CD8-positive, alpha-beta memory T cell (primary cell): Measurements from ENCODE around the gene TKT. TPM values are rescaled to one million over a fixed set of nuclear protein-coding genes. Genes with fewer than 3 reads are reported as not detected.
A peak's percentile ranks its signal among the peaks of the same experiment; 100 is the strongest.

Experiments used
- CTCF ChIA-PET: fragments of 350-600 bp; sonication (Branson Sonifier 250); formaldehyde crosslinking; loops from one replicate; lab custom pipeline; 2021; ENCODE audit warnings: antibody characterized with exemption; lab: Charles Lee
- POLR2A ChIA-PET: fragments of 350-600 bp; sonication (Branson Sonifier 250); formaldehyde crosslinking; loops from one replicate; lab custom pipeline; 2021; ENCODE audit warnings: antibody characterized with exemption; lab: Charles Lee
- DNase-seq, 5 donors: peaks; one replicate each; pipeline versions ENCODE4 v3.0.0 to v3.0.0-alpha.2; 2020 to 2022; ENCODE audit warnings: mixed read lengths in 1 of 5
- H3K27ac ChIP-seq: one replicate; pipeline ENCODE4 v1.7.0; 2013; ENCODE audit warnings: low read depth, mild to moderate bottlenecking, low read length, moderate library complexity
- H3K27me3 ChIP-seq: 2 replicates; pipeline ENCODE4 v1.7.0; 2013; ENCODE audit warnings: low read length, mild to moderate bottlenecking; ENCODE audit not compliant: insufficient read depth, poor library complexity, severe bottlenecking
- H3K36me3 ChIP-seq: 2 replicates; pipeline ENCODE4 v1.7.0; 2013; ENCODE audit warnings: mild to moderate bottlenecking, low read length, moderate library complexity; ENCODE audit not compliant: insufficient read depth
- H3K4me1 ChIP-seq: 2 replicates; pipeline ENCODE4 v1.7.0; 2013; ENCODE audit warnings: mild to moderate bottlenecking, low read length, moderate library complexity; ENCODE audit not compliant: insufficient read depth
- H3K4me3 ChIP-seq: 2 replicates; pipeline ENCODE4 v1.7.0; 2013; ENCODE audit warnings: mild to moderate bottlenecking, low read length
- H3K9me3 ChIP-seq: 2 replicates; pipeline ENCODE4 v1.7.0; 2013; ENCODE audit warnings: mild to moderate bottlenecking, low read length
- H3K27ac Mint-ChIP-seq, 8 donors: one replicate each; pipeline ENCODE4 v1.8.0; 2020 to 2021; ENCODE audit warnings: mixed read lengths in 8 of 8, mild to moderate bottlenecking in 6 of 8, inconsistent platforms in 3 of 8, moderate library complexity in 3 of 8
- H3K27me3 Mint-ChIP-seq, 2 donors: one replicate each; pipeline ENCODE4 v1.8.0; 2020 to 2021; ENCODE audit warnings: mixed read lengths in 2 of 2, mild to moderate bottlenecking in 1 of 2, moderate library complexity in 1 of 2
- H3K36me3 Mint-ChIP-seq, 3 donors: one replicate each; pipeline ENCODE4 v1.8.0; 2020 to 2021; ENCODE audit warnings: mixed read lengths in 3 of 3, inconsistent platforms in 1 of 3, mild to moderate bottlenecking in 1 of 3
- H3K4me1 Mint-ChIP-seq, 3 donors: one replicate each; pipeline ENCODE4 v1.8.0; 2020 to 2021; ENCODE audit warnings: mixed read lengths in 3 of 3, inconsistent platforms in 1 of 3, mild to moderate bottlenecking in 1 of 3
- H3K4me3 Mint-ChIP-seq, 7 donors: one replicate each; pipeline ENCODE4 v1.8.0; 2020 to 2021; ENCODE audit warnings: mixed read lengths in 7 of 7, mild to moderate bottlenecking in 6 of 7, moderate library complexity in 4 of 7, inconsistent platforms in 2 of 7
- H3K9me3 Mint-ChIP-seq, 5 donors: one replicate each; pipeline ENCODE4 v1.8.0; 2020 to 2022; ENCODE audit warnings: mixed read lengths in 5 of 5, mild to moderate bottlenecking in 3 of 5, moderate library complexity in 2 of 5, inconsistent platforms in 1 of 5
- polyA plus RNA-seq: library from polyadenylated mRNA; unstranded; fragments of 300-500 nt; fragmentation: Illumina TruSeq; gene quantifications from one replicate; pipeline ENCODE4 v1.2.3, GENCODE V29; 2021
- total RNA-seq, 2 experiments: library from RNA; stranded (reverse); gene quantifications; one replicate each; pipeline ENCODE4 v1.2.3, GENCODE V29; 2021

The TKT gene
- total and polyA plus RNA-seq, 3 experiments from 2014 or later: 59.3 to 182 (median 173) TPM

DNA sequence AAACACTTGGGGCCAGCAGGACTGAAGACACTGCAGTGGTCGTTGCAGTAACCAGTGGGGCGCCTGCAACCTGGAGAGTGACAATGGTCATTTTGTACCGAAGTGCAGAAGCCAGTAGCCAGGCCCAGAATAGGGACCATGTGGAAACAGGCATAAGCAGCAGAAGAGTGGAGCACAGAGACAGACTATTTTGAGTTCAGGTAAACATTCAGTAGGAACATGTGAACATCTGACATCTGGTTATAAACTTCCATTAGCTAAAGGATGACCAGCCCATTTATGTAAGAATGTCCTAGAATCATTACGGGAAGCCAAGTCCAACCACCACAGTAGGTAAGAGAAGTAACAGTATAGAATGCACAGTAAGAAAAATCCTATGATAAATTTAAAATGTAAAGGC, 32.4 kb upstream of the TKT start:
- Histone ChIP-seq H3K36me3 (peaks cover 19% of the 10 kb centered on the region), H3K27ac (no peak overlapping the region), H3K9me3 (no peaks in the 10 kb centered on the region), H3K4me1 (no peaks in the 10 kb centered on the region), H3K27me3 (no peaks in the 10 kb centered on the region), H3K4me3 (no peak overlapping the region)
- DNase-seq: no peak
- CTCF ChIA-PET: interaction anchor here (1.2 kb wide), 1 partner anchor 11 kb away, joined by 5 read pairs; no protein-coding TSS in a partner anchor
- peak overlapping the region in 1 of 8 donors; percentile 80 for H3K27ac Mint-ChIP-seq
- POLR2A ChIA-PET: no interaction called here
- H3K4me3 Mint-ChIP-seq: peak overlapping the region in 1 of 7 donors; percentile 36
- H3K27me3 Mint-ChIP-seq: no peaks in the 10 kb centered on the region
- no peaks in the 10 kb centered on the region for H3K4me1 Mint-ChIP-seq
- H3K9me3 Mint-ChIP-seq: no peaks in the 10 kb centered on the region
- H3K36me3 Mint-ChIP-seq: peaks cover 6 to 83% (median 21%) of the 10 kb centered on the region in 3 donors

DNA sequence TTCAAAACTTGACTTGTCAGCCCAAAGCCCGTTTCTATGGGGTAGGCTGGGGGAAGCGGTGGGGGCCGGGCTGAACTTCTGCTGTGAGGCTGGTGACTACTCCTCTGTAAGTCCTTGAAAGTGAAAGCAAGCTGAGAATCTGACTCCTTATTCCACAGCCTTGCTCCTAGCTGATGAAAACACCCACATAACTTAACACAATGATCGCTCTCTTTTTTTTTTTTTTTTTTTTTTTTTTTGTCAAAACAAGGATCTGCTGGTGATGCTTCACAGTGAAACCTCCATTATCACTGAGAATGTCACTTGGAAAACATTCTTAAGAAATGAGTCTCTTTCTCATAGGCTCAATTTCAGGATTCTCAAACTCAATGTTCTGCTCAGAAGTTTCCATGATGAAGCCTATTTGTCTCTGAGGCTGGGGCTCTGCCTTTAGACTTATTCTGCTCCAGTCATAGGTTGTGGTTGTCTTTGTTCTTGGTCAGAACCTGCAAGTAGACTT, 31.4 kb upstream of the TKT start:
- ChIA-PET POLR2A (interaction anchor here (0.7 kb wide), 1 partner anchor 1601 kb away, joined by 4 read pairs; no protein-coding TSS in a partner anchor), CTCF (no interaction called here)
- Histone ChIP-seq H3K4me1 (no peaks in the 10 kb centered on the region), H3K27me3 (no peaks in the 10 kb centered on the region), H3K36me3 (peaks cover 13% of the 10 kb centered on the region), H3K4me3 (no peak overlapping the region), H3K9me3 (no peaks in the 10 kb centered on the region), H3K27ac (no peak overlapping the region)
- Mint-ChIP-seq H3K36me3 (peaks cover 6 to 80% (median 21%) of the 10 kb centered on the region in 3 donors), H3K9me3 (no peaks in the 10 kb centered on the region), H3K4me3 (no peak overlapping the region), H3K4me1 (no peaks in the 10 kb centered on the region), H3K27me3 (no peaks in the 10 kb centered on the region), H3K27ac (no peak overlapping the region)
- DNase-seq: no peak

DNA sequence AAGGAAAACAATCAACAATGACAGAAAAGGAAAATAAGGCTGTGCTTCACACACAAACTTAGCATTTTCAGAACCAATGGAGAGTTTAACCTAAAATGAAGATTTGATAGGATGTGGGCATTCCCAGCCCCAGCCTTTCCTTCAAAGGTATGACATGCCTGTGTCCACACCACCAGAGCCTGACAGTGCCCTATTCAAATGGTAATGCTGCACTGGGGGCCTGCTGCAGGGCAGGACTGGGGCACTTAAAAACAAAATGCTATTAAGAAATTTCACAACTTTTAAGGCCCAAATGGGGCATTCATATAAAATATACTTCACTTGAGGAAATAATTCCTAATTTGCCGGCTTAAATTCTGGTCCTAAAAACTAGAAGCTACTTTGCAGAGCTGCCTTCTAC, 30.9 kb upstream of the TKT start:
- Histone ChIP-seq H3K27me3 (no peaks in the 10 kb centered on the region), H3K36me3 (peaks cover 9% of the 10 kb centered on the region), H3K9me3 (no peaks in the 10 kb centered on the region), H3K4me3 (no peak overlapping the region), H3K4me1 (no peaks in the 10 kb centered on the region), H3K27ac (no peak overlapping the region)
- no peaks in the 10 kb centered on the region for H3K4me1 Mint-ChIP-seq
- H3K9me3 Mint-ChIP-seq: no peaks in the 10 kb centered on the region
- no peaks in the 10 kb centered on the region for H3K27me3 Mint-ChIP-seq
- no peak overlapping the region for H3K27ac Mint-ChIP-seq
- no peak overlapping the region for H3K4me3 Mint-ChIP-seq
- peaks cover 6 to 76% (median 21%) of the 10 kb centered on the region in 3 donors for H3K36me3 Mint-ChIP-seq
- no peak for DNase-seq
- CTCF ChIA-PET: no interaction called here
- POLR2A ChIA-PET: interaction anchor here (0.7 kb wide), 1 partner anchor 1600 kb away, joined by 4 read pairs; no protein-coding TSS in a partner anchor

DNA sequence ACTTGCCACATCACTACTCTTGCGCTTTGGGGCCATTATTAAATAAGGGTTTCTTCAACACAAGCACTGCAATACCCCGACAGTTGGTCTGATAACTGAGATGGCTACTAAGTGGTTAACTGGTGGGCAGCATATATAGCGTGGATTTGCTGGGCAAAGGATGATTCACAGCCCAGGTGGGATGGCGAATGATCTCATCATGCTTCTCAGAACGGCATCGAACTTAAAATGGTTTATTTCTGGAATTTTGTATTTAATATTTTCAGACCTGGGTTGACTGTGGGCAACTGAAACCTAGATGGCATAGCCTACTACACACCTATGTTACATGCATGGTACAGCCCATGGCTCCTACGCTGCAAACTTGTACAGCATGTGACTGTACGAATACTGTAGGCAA, 26.8 kb upstream of the TKT start:
- H3K27me3 ChIP-seq: no peaks in the 10 kb centered on the region
- H3K36me3 ChIP-seq: peaks cover 9% of the 10 kb centered on the region
- ChIA-PET POLR2A (no interaction called here), CTCF (no interaction called here)
- no peak overlapping the region for H3K27ac ChIP-seq
- Mint-ChIP-seq H3K4me1 (no peaks in the 10 kb centered on the region), H3K9me3 (no peaks in the 10 kb centered on the region), H3K4me3 (no peak overlapping the region), H3K36me3 (peaks cover 0 to 47% (median 11%) of the 10 kb centered on the region in 3 donors), H3K27me3 (no peaks in the 10 kb centered on the region), H3K27ac (no peak overlapping the region)
- no peaks in the 10 kb centered on the region for H3K4me1 ChIP-seq
- no peak for DNase-seq
- no peaks in the 10 kb centered on the region for H3K9me3 ChIP-seq
- H3K4me3 ChIP-seq: no peak overlapping the region

DNA sequence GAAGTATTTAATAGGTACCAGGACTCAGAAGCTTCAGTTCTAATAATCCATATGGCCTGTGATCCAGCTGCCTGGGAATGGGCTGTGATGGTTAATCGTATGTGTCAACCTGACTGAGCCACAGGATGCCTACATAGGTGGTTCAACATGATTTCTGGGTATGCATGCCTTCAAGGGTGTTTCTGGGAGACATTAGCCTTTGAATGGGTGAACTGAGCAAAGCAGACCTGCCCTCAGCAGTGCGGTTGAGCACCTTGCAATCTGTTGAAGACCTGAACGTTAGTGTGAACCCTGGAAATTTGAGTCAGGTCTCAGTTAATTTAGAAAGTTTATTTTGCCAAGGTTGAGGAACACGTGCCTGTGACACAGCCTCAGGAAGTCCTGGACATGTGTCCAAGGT, 22.8 kb upstream of the TKT start:
- H3K27me3 Mint-ChIP-seq: peaks cover 0 to 2% of the 10 kb centered on the region in 2 donors
- no peaks in the 10 kb centered on the region for H3K9me3 Mint-ChIP-seq
- Histone ChIP-seq H3K4me3 (no peak overlapping the region), H3K4me1 (no peaks in the 10 kb centered on the region), H3K27ac (no peak overlapping the region), H3K27me3 (no peaks in the 10 kb centered on the region), H3K9me3 (no peaks in the 10 kb centered on the region), H3K36me3 (no peaks in the 10 kb centered on the region)
- CTCF ChIA-PET: no interaction called here
- peaks cover 0 to 12% (median 0%) of the 10 kb centered on the region in 3 donors for H3K36me3 Mint-ChIP-seq
- DNase-seq: no peak
- POLR2A ChIA-PET: no interaction called here
- no peak overlapping the region for H3K4me3 Mint-ChIP-seq
- peaks cover 3 to 10% (median 5%) of the 10 kb centered on the region in 3 donors for H3K4me1 Mint-ChIP-seq
- H3K27ac Mint-ChIP-seq: no peak overlapping the region

DNA sequence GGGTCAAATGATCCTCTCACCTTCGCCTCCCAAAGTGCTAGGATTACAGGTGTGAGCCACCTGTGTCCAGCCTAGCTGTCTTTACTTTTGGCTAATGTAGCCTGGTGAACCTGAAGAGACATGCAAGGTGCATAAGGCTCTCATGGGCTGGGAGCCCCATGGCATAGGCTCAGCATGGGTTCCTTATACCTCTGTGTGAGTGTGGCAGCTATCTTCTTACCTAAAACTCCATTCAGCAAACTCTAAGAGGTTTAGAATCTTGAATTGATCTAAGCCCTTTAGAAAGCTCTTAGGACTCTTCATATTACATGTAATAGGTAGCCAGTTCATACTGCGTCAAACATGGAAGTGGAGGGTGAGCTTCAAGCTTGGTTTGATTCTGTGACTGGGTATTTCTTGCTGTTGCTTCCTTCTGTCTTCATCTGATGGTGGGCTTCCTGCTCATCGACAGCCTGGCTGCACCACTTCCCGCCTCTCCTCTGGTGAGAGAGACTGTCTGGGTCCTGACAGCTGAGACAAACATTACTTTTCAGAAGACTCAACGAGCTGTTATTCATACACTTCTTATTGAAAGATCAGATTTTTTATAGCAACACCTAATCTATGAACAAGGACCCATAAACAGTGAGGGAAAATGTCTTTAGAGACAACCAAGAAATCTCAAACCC, 19.2 kb upstream of the TKT start:
- ChIA-PET POLR2A (no interaction called here), CTCF (interaction anchor here (1.0 kb wide), 1 partner anchor 18 kb away, joined by 4 read pairs; no protein-coding TSS in a partner anchor)
- peaks cover 3 to 10% (median 5%) of the 10 kb centered on the region in 3 donors for H3K4me1 Mint-ChIP-seq
- Histone ChIP-seq H3K4me3 (no peak overlapping the region), H3K27me3 (no peaks in the 10 kb centered on the region), H3K9me3 (no peaks in the 10 kb centered on the region), H3K4me1 (no peaks in the 10 kb centered on the region), H3K36me3 (no peaks in the 10 kb centered on the region), H3K27ac (no peak overlapping the region)
- no peaks in the 10 kb centered on the region for H3K9me3 Mint-ChIP-seq
- H3K36me3 Mint-ChIP-seq: no peaks in the 10 kb centered on the region
- peak in 1 of 5 donors; percentile 47 for DNase-seq
- peak overlapping the region in 5 of 8 donors; percentile 19 to 82 (median 32) for H3K27ac Mint-ChIP-seq
- H3K27me3 Mint-ChIP-seq: peaks cover 0 to 3% of the 10 kb centered on the region in 2 donors
- H3K4me3 Mint-ChIP-seq: peak overlapping the region in 1 of 7 donors; percentile 5

DNA sequence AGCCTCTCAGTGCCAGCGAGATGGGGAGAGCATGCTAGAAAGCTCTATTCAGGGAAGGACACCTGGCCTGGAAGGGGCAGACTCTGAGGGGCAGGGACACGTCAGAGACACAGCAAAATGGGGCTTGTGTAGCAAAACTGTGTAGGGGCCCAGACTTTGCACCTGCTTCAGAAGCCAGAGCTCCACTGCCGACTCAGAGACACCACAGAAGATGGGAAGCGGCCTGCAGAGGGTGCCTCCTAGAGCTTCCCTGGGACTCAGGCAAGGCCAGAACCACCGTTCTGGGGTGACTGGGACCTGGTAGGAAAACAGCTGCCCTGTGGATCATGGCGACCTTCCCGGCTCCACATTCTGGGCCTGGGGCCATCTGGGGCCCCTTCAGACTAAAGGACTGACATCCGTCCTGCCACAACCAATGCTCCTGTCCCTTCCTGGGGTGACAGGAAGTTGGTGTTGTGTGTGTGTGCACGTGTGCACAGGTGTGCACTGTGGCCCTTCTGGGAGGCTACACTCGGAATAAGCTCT, 17.4 kb upstream of the TKT start:
- no peaks in the 10 kb centered on the region for H3K4me1 ChIP-seq
- no peaks in the 10 kb centered on the region for H3K36me3 ChIP-seq
- no peaks in the 10 kb centered on the region for H3K27me3 ChIP-seq
- H3K4me3 Mint-ChIP-seq: no peak overlapping the region
- H3K4me3 ChIP-seq: no peak overlapping the region
- H3K9me3 Mint-ChIP-seq: no peaks in the 10 kb centered on the region
- no peaks in the 10 kb centered on the region for H3K36me3 Mint-ChIP-seq
- H3K9me3 ChIP-seq: no peaks in the 10 kb centered on the region
- no peak for DNase-seq
- no peak overlapping the region for H3K27ac ChIP-seq
- peak overlapping the region in 1 of 8 donors; percentile 87 for H3K27ac Mint-ChIP-seq
- ChIA-PET CTCF (interaction anchor here (1.3 kb wide), 1 partner anchor 12 kb away, joined by 3 read pairs; no protein-coding TSS in a partner anchor), POLR2A (interaction anchor here (0.7 kb wide), 1 partner anchor 41 kb away, joined by 3 read pairs; no protein-coding TSS in a partner anchor)
- H3K27me3 Mint-ChIP-seq: peaks cover 0 to 3% of the 10 kb centered on the region in 2 donors
- peaks cover 3 to 10% (median 5%) of the 10 kb centered on the region in 3 donors for H3K4me1 Mint-ChIP-seq
